SU-DHL-6 (cell line): ENCODE measurements around the gene ITFG1.
"Not testable (repeated sequence)": the region's sequence is repeated elsewhere in the genome, so short reads cannot be mapped to it uniquely, and the experiment has no call there.

Experiments
- H2AFZ ChIP-seq: fragments of 200-600 bp; sonication (generic); 2 replicates; pipeline ENCODE4 v1.6.1; 2014; ENCODE audit warnings: low read depth, mild to moderate bottlenecking, moderate library complexity, mixed read lengths, antibody characterized with exemption, low read length; ENCODE audit not compliant: severe bottlenecking
- H3F3A ChIP-seq: fragments of 200-600 bp; shearing (Covaris generic); 2 replicates; pipeline ENCODE4 v1.6.0; 2016; ENCODE audit warnings: antibody characterized with exemption, mild to moderate bottlenecking; ENCODE audit not compliant: insufficient read depth
- H3K27ac ChIP-seq: fragments of 200-600 bp; sonication (generic); 2 replicates; pipeline ENCODE4 v1.5.1; 2016; ENCODE audit warnings: low read depth, mild to moderate bottlenecking, low read length, moderate library complexity, mixed read lengths
- H3K27me3 ChIP-seq: fragments of 200-600 bp; sonication (generic), shearing (Covaris generic); 2 replicates; pipeline ENCODE4 v1.6.0; 2014; ENCODE audit warnings: mild to moderate bottlenecking, low read length
- H3K36me3 ChIP-seq: fragments of 200-600 bp; sonication (generic); 2 replicates; pipeline ENCODE4 v1.6.1; 2014; ENCODE audit warnings: mild to moderate bottlenecking, low read length, mixed read lengths
- H3K4me2 ChIP-seq: fragments of 300-600, 200-600 bp; shearing (Covaris generic), sonication (generic); 2 replicates; pipeline ENCODE4 v1.6.0; 2014; ENCODE audit warnings: low read length, low read depth, mild to moderate bottlenecking; ENCODE audit not compliant: poor library complexity, severe bottlenecking
- H3K4me3 ChIP-seq: fragments of 200-600 bp; sonication (generic); 2 replicates; pipeline ENCODE4 v1.5.1; 2014; ENCODE audit warnings: antibody characterized with exemption, low read length, mild to moderate bottlenecking, mixed read lengths; ENCODE audit not compliant: insufficient read depth, poor library complexity, severe bottlenecking
- H3K79me2 ChIP-seq: fragments of 200-600 bp; sonication (generic); 2 replicates; pipeline ENCODE4 v1.6.1; 2014; ENCODE audit warnings: mild to moderate bottlenecking, low read length, moderate library complexity; ENCODE audit not compliant: insufficient read depth
- H3K9ac ChIP-seq: fragments of 200-600 bp; sonication (generic); 2 replicates; pipeline ENCODE4 v1.7.0; 2014; ENCODE audit warnings: mild to moderate bottlenecking, low read length
- H3K9me2 ChIP-seq: fragments of 200-600 bp; sonication (generic); replicated peaks from 2 replicates; pipeline ENCODE4 v1.6.1; 2014; ENCODE audit warnings: low read length; ENCODE audit not compliant: insufficient read depth
- H3K9me3 ChIP-seq: fragments of 200-600 bp; sonication (generic); 2 replicates; pipeline ENCODE4 v1.6.1; 2014; ENCODE audit warnings: low read length, mixed read lengths; ENCODE audit not compliant: insufficient read depth
- H4K20me1 ChIP-seq: fragments of 200-600 bp; sonication (generic); 2 replicates; pipeline ENCODE4 v1.6.1; 2014; ENCODE audit warnings: low read depth, mild to moderate bottlenecking, antibody characterized with exemption, low read length, moderate library complexity, mixed read lengths
- CTCF ChIP-seq: fragments of 200-600 bp; sonication (generic); IDR thresholded peaks from one replicate; pipeline ENCODE4 v1.5.1; 2017; ENCODE audit warnings: antibody characterized with exemption, mild to moderate bottlenecking, low read length, moderate library complexity; ENCODE audit not compliant: insufficient read depth, poor library complexity, severe bottlenecking
- EZH2phosphoT487 ChIP-seq: fragments of 200-600 bp; sonication (generic), shearing (Covaris generic); conservative IDR thresholded peaks from 2 replicates; pipeline ENCODE4 v1.6.1; 2018; ENCODE audit warnings: mild to moderate bottlenecking, antibody characterized with exemption, low read length, moderate library complexity, mixed read lengths

ITFG1 gene

GRCh38 chr16:47156680-47157215 lies 304.1 kb downstream of the ITFG1 start:
- Histone ChIP-seq H3K9me2 (no peaks in the 10 kb centered on the region), H2AFZ (no peak overlapping the region), H3K9ac (no peak overlapping the region), H3K27ac (no peak overlapping the region), H3K79me2 (no peaks in the 10 kb centered on the region), H3F3A (no peaks in the 10 kb centered on the region), H3K27me3 (no peaks in the 10 kb centered on the region), H4K20me1 (no peaks in the 10 kb centered on the region), H3K4me3 (no peak overlapping the region), H3K36me3 (peaks cover 36% of the 10 kb centered on the region; the same call in 1 of the 2 replicates), H3K4me2 (no peak overlapping the region), H3K9me3 (0 out of 2 replicates have a peak, but pooled peaks cover 6% of the 10 kb centered on the region)
- TF ChIP-seq EZH2phosphoT487 (no peak), CTCF (no peak)

- not testable (repeated sequence) for H3K4me2 ChIP-seq, H3K79me2 ChIP-seq, H3K9ac ChIP-seq, H3F3A ChIP-seq, H3K27me3 ChIP-seq, H4K20me1 ChIP-seq, H2AFZ ChIP-seq, H3K4me3 ChIP-seq, H3K9me3 ChIP-seq, H3K27ac ChIP-seq, H3K9me2 ChIP-seq
- H3K36me3 ChIP-seq, result peaks cover 30% of the 10 kb centered on the region; the same call in 1 of the 2 replicates
Measured at GRCh38 chr16:47152501-47152900, 308.4 kb downstream of the ITFG1 start.

GRCh38 chr16:47150067-47150466 lies 310.8 kb downstream of the ITFG1 start:
- no peaks in the 10 kb centered on the region for H3K9me2 ChIP-seq
- peaks cover 20% of the 10 kb centered on the region; the same call in 1 of the 2 replicates for H3K36me3 ChIP-seq
- H3F3A ChIP-seq, result no peaks in the 10 kb centered on the region; the same call in 1 of the 2 replicates
- H3K27me3 ChIP-seq, result no peaks in the 10 kb centered on the region
- no peak overlapping the region for H3K4me3 ChIP-seq
- 0 out of 2 replicates have a peak, but pooled peaks cover 6% of the 10 kb centered on the region for H3K9me3 ChIP-seq
- no peaks in the 10 kb centered on the region for H4K20me1 ChIP-seq
- H3K79me2 ChIP-seq, result no peaks in the 10 kb centered on the region
- H3K27ac ChIP-seq, result no peak overlapping the region
- H3K9ac ChIP-seq, result no peak overlapping the region
- no peak overlapping the region for H2AFZ ChIP-seq
- no peak for TF ChIP-seq EZH2phosphoT487
- TF ChIP-seq CTCF, result no peak
- H3K4me2 ChIP-seq, result no peak overlapping the region

- TF ChIP-seq CTCF, result no peak
- no peak for TF ChIP-seq EZH2phosphoT487
- peak overlapping the region; percentile 64 for H3K4me3 ChIP-seq
- no peak overlapping the region for H3K27ac ChIP-seq
- H3K27me3 ChIP-seq, result no peaks in the 10 kb centered on the region
- peaks cover 11% of the 10 kb centered on the region for H4K20me1 ChIP-seq
- peak overlapping the region; percentile 88 for H2AFZ ChIP-seq
- peak overlapping the region; percentile 69 for H3K4me2 ChIP-seq
- peak overlapping the region; percentile 88 for H3K9ac ChIP-seq
- H3F3A ChIP-seq, result peaks cover 9% of the 10 kb centered on the region
- no peaks in the 10 kb centered on the region for H3K9me2 ChIP-seq
- no peaks in the 10 kb centered on the region for H3K9me3 ChIP-seq
- peaks cover 38% of the 10 kb centered on the region for H3K79me2 ChIP-seq
- peaks cover 6% of the 10 kb centered on the region; the same call in 1 of the 2 replicates for H3K36me3 ChIP-seq
Measured at GRCh38 chr16:47144559-47144877, 316.3 kb downstream of the ITFG1 start.
